IPS DF 4.7 (cell line): ENCODE data around the gene CSRP1.
"Not testable (repeated sequence)": the region's sequence is repeated elsewhere in the genome, so short reads cannot be mapped to it uniquely, and the experiment has no call there.

Experiments
- DNase-seq: peaks from one replicate; pipeline ENCODE4 v3.0.0-alpha.2; 2013; ENCODE audit warnings: low spot score; ENCODE audit errors: extremely low read depth

CSRP1 gene

GRCh38 chr1:201478666-201479065, 28.3 kb downstream of the CSRP1 start:
- not testable (repeated sequence) for DNase-seq

- DNase-seq: no peak
Measured at GRCh38 chr1:201476670-201477344, 30.1 kb downstream of the CSRP1 start.

GRCh38 chr1:201475915-201476669, 30.8 kb downstream of the CSRP1 start:
- no peak for DNase-seq

- no peak for DNase-seq
Measured at GRCh38 chr1:201475130-201475529, 31.8 kb downstream of the CSRP1 start.

- DNase-seq: no peak
Measured at GRCh38 chr1:201473296-201473695, 33.6 kb downstream of the CSRP1 start.

GRCh38 chr1:201472321-201472720, 34.6 kb downstream of the CSRP1 start:
- DNase-seq: not testable (repeated sequence)

GRCh38 chr1:201471772-201472171, 35.2 kb downstream of the CSRP1 start:
- DNase-seq: no peak

- DNase-seq: no peak
Measured at GRCh38 chr1:201470581-201470980, 36.3 kb downstream of the CSRP1 start.

- no peak for DNase-seq
Measured at GRCh38 chr1:201469645-201470074, 37.3 kb downstream of the CSRP1 start.

- no peak for DNase-seq
Measured at GRCh38 chr1:201468844-201469644, 37.9 kb downstream of the CSRP1 start, which contains the start of gene PHLDA3. PHLDA3 (minus strand) TSS chr1:201469188; CDS start chr1:201468786, 402 bp downstream.

GRCh38 chr1:201468501-201468843, 38.5 kb downstream of the CSRP1 start:
- DNase-seq: no peak

- DNase-seq: no peak
Measured at GRCh38 chr1:201466492-201466891, 40.4 kb downstream of the CSRP1 start.

GRCh38 chr1:201465698-201466290, 41.1 kb downstream of the CSRP1 start:
- no peak for DNase-seq

- DNase-seq: no peak
Measured at GRCh38 chr1:201463071-201463552, 43.8 kb downstream of the CSRP1 start.

GRCh38 chr1:201461645-201462441, 45.1 kb downstream of the CSRP1 start:
- no peak for DNase-seq

- no peak for DNase-seq
Measured at GRCh38 chr1:201460814-201461644, 45.9 kb downstream of the CSRP1 start.

- no peak for DNase-seq
Measured at GRCh38 chr1:201459775-201460174, 47.1 kb downstream of the CSRP1 start.

- no peak for DNase-seq
Measured at GRCh38 chr1:201459052-201459451, 47.9 kb downstream of the CSRP1 start.

- DNase-seq: no peak
Measured at GRCh38 chr1:201457508-201457960, 49.4 kb downstream of the CSRP1 start.
